ENCODE results near the gene FNIP2. TPM values are rescaled to one million over a fixed set of nuclear protein-coding genes. Genes with fewer than 3 reads are reported as not detected.

FNIP2 gene
- polyA plus RNA-seq, 1 of the 3 experiments (the other 2 are of a cell fraction): 0.97 TPM

DNA sequence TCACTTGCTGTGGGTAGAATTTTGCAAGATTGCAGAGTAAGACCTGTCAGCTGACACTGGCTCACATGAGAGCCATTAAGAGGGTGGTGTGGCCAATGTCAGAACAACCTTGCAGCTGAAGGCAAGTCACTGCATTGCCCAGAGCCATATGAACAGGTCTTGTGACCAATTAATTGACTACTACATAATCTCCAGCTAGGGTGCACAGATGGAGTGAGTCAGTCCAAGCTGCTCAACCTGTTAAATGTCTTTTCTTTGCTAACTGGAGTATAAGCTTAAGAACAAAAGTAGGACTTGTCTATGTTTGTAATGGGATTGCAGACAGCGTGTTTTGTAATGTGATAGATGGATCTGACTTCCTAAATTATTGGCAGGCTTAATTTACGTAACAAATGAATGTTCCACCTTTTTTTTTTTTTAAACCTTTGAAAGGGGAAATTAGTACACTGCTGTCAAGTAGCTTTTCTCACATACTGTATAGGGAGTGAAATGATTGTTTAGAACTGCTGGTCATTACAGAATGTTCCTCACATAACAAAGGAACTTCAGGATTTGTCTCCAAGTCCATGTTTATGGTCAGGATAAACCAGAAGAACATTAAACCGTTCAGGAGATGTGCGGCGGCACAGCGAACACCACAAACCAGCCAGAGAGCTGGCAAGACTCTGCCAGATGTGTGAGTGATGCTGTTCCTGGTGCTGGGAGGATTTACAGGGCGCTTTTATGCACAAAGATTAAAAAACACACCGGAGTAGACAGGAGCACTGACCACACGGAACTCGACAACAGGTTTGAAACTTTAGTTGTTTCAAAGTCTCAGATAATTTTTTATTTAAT, 37.0 kb downstream of the FNIP2 start:
- Histone ChIP-seq H3K4me1 (ENCODE audit: control insufficient read depth in 1 of 2, insufficient read depth in 2 of 2, low read depth in 1 of 2, low read length in 1 of 2) (peaks cover 5 to 15% of the 10 kb centered on the region in 2 experiments; a peak in 2 of 4 replicates), H3K27me3 (ENCODE audit: insufficient read depth) (no peaks in the 10 kb centered on the region), H3K4me3 (ENCODE audit: low read depth in 2 of 2, low read length in 1 of 2) (no peak overlapping the region), H3K9me3 (no peaks in the 10 kb centered on the region), H3K9me2 (no peaks in the 10 kb centered on the region), H3K36me3 (replicated peaks in 1 of 2; ENCODE audit: control insufficient read depth in 1 of 2, insufficient read depth in 2 of 2, low read length in 1 of 2) (no peaks in the 10 kb centered on the region), H3K79me2 (ENCODE audit: insufficient read depth) (peaks cover 28% of the 10 kb centered on the region; the same call in 1 of the 2 replicates), H3K4me2 (no peak overlapping the region), H3K27ac (ENCODE audit: low read depth in 2 of 2, low read length in 1 of 2) (peak overlapping the region in 1 of 2 experiments; percentile 34; a peak in 2 of 4 replicates), H3F3A (replicated peaks; ENCODE audit: insufficient read depth) (peaks cover 18% of the 10 kb centered on the region), H2AFZ (ENCODE audit: low read depth) (no peak overlapping the region), H4K20me1 (ENCODE audit: insufficient read depth) (no peaks in the 10 kb centered on the region), H3K9ac (no peak overlapping the region)
- WGBS (ENCODE audit: low lambda C conversion rate): 94% methylated on average over 10 of the region's 10 CpGs
- POLR2A ChIA-PET: no interaction called here
- DNase-seq: peak; percentile 47
- CTCF ChIA-PET: interaction anchor here (1.3 to 2.0 kb wide), 2 partner anchors 37 to 45 kb away, joined by 3 to 10 read pairs; partner anchors contain the start of gene FNIP2
- TF ChIP-seq JUND (IDR thresholded peaks at IDR 0.05): no peak
- no peak for TF ChIP-seq MEF2A (IDR thresholded peaks at IDR 0.05; ENCODE audit: borderline replicate concordance, low read depth)
- TF ChIP-seq TAF1 (IDR thresholded peaks at IDR 0.05; ENCODE audit: borderline replicate concordance, low read depth, low read length): no peak
- no peak for TF ChIP-seq GABPA (IDR thresholded peaks at IDR 0.05; ENCODE audit: low read depth)
- peak; percentile 67 for TF ChIP-seq CHD2 (IDR thresholded peaks at IDR 0.05; ENCODE audit: low read length, partially characterized antibody)
- TF ChIP-seq, protein P1, sequence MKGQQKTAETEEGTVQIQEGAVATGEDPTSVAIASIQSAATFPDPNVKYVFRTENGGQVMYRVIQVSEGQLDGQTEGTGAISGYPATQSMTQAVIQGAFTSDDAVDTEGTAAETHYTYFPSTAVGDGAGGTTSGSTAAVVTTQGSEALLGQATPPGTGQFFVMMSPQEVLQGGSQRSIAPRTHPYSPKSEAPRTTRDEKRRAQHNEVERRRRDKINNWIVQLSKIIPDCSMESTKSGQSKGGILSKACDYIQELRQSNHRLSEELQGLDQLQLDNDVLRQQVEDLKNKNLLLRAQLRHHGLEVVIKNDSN (IDR thresholded peaks at IDR 0.05; ENCODE audit: borderline replicate concordance, low read depth): 0 out of 2 replicates have a peak, but pooled peaks have one; percentile 21
- TF ChIP-seq SMC3 (IDR thresholded peaks at IDR 0.05; ENCODE audit: low read depth, low read length): no peak
- no peak for TF ChIP-seq RXRA (IDR thresholded peaks at IDR 0.05; ENCODE audit: borderline replicate concordance, low read depth)
- TF ChIP-seq RCOR1 (IDR thresholded peaks at IDR 0.05; ENCODE audit: low read length): peak; percentile 20; the same call in 1 of the 2 replicates
- TF ChIP-seq SIN3A (IDR thresholded peaks at IDR 0.05; ENCODE audit: borderline replicate concordance, low read depth, low read length): no peak
- TF ChIP-seq MXI1 (IDR thresholded peaks at IDR 0.05; ENCODE audit: low read depth, low read length): peak; percentile 61; the same call in 1 of the 2 replicates
- TF ChIP-seq EP300 (IDR thresholded peaks at IDR 0.05; ENCODE audit: borderline replicate concordance in 1 of 2, low read depth in 1 of 2, low read length in 1 of 2): peak in 1 of 2 experiments; percentile 86; a peak in 2 of 4 replicates
- TF ChIP-seq TCF12 (IDR thresholded peaks at IDR 0.05): no peak
- TF ChIP-seq, protein P2, sequence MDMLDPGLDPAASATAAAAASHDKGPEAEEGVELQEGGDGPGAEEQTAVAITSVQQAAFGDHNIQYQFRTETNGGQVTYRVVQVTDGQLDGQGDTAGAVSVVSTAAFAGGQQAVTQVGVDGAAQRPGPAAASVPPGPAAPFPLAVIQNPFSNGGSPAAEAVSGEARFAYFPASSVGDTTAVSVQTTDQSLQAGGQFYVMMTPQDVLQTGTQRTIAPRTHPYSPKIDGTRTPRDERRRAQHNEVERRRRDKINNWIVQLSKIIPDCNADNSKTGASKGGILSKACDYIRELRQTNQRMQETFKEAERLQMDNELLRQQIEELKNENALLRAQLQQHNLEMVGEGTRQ (IDR thresholded peaks at IDR 0.05; ENCODE audit: borderline replicate concordance, low read depth, low read length): peak; percentile 33; the same call in 1 of the 2 replicates
- peak; percentile 48; the same call in 1 of the 2 replicates for TF ChIP-seq FOXJ3 (CRISPR knock-in tag; IDR thresholded peaks at IDR 0.05)
- no peak for TF ChIP-seq FOXM1 (IDR thresholded peaks at IDR 0.05; ENCODE audit: low read depth)
- TF ChIP-seq NRF1 (IDR thresholded peaks at IDR 0.05; ENCODE audit: low read depth, low read length): no peak
- TF ChIP-seq, protein P3, sequence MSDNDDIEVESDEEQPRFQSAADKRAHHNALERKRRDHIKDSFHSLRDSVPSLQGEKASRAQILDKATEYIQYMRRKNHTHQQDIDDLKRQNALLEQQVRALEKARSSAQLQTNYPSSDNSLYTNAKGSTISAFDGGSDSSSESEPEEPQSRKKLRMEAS (IDR thresholded peaks at IDR 0.05; ENCODE audit: low read depth): no peak
- TF ChIP-seq NFIC (IDR thresholded peaks at IDR 0.05; ENCODE audit: borderline replicate concordance): no peak
- TF ChIP-seq, protein P4, sequence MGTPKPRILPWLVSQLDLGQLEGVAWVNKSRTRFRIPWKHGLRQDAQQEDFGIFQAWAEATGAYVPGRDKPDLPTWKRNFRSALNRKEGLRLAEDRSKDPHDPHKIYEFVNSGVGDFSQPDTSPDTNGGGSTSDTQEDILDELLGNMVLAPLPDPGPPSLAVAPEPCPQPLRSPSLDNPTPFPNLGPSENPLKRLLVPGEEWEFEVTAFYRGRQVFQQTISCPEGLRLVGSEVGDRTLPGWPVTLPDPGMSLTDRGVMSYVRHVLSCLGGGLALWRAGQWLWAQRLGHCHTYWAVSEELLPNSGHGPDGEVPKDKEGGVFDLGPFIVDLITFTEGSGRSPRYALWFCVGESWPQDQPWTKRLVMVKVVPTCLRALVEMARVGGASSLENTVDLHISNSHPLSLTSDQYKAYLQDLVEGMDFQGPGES (IDR thresholded peaks at IDR 0.05; ENCODE audit: low read depth, low read length): no peak

All from SK-N-SH (cell line).